NCI-H524 treated with DMSO at 0.1 percent for 48 hours (cell line): Measurements from ENCODE around the gene TBC1D19.
"Not testable (repeated sequence)": the region's sequence is repeated elsewhere in the genome, so short reads cannot be mapped to it uniquely, and the experiment has no call there.

Experiments used
- DNase-seq: peaks from one replicate; lab custom pipeline; 2025; lab: John Stamatoyannopoulos, UW

TBC1D19 gene

DNA sequence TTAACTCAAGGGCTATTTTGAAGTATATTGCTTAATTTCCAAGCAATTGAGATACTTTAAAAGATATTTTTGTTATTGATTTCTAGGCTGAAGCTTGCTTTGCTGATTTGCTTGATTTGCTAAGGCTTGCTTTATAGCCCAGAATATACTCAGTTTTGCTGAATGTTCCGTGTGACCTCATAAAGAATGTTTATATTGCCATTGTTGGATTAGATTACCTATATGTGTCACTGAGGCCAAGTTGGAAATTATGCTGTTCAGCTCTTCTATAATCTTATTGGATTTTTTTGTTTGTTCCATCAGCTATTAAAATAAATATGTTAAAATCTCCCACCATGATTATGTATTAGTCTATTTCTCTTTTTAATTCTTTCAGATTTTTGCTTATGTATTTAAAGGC, 13.0 kb downstream of the TBC1D19 start:
- DNase-seq = no peak

DNA sequence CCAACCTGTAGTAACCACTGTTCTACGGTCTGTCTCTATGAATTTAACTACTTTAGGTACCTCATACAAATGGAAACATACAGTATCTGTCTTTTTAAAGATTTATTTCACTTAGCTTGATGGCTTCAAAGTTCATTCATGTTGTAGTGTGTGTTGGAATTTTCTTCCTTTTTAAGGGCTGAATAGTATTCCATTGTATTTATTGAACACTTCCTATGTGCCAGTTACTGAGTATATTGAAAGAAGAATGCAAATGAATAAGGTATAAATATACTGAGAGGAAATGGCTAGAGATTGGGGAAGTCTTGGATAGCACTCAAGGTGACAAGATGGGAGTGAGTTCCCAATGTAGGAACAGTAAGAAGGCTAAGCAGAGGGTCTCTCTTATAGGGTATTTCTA, 17.3 kb downstream of the TBC1D19 start:
- no peak for DNase-seq

DNA sequence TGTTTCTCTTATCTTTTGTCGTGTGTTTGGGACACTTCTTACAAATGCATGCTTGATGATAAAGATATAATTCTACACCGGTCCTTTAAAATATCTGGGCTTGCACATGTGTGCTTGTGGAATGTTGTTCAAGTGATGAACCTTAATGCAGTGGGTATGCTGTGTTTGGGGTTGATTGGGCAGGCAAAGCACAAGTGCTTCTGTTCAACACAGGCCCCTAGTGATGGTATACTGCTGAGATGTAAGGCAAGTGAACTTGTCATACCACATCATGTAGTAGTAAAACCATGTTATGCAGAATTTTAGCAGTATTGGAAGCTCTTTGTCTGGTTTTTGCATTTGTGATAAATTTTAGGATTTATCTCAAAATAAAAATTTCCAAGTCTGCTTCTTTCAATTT, 23.9 kb downstream of the TBC1D19 start:
- DNase-seq = no peak

DNA sequence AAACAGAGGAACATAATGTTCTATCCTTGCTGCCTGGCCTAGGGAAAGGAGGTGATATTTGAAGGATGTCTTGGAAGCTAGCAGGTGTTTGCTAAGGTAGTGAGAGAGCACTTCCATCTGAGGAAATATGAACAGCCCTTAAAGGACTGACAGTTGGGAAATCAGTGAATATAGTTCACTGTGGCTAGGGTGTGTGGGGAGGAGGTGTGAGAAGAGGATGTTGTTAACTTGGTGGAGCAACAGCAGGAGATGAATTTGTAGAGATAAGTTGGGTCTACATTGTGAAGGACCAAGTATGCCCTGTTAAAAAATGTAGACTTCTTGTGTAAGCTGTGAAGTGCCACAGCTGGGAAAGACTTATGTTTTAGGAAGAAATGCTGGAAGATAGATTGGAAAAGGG, 25.5 kb downstream of the TBC1D19 start:
- DNase-seq = no peak

DNA sequence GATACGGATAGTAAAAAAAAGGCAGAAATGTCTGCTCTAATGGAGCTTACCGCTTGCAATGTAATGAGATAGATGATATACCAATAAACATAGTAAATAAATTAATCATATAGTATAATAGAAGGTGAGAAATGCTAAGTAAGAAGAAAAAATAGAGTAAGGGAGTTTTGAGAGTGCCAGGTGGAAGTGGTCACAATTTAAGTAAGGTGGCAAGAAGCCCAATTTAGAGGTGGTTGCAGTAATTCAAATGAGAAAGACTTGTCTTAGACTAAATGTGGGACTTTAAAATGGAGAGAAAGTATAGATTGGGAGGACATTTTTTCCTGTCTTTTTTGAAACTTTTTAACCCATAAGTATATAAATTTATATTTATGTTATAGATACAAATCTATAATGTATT, 26.0 kb downstream of the TBC1D19 start:
- DNase-seq = no peak

DNA sequence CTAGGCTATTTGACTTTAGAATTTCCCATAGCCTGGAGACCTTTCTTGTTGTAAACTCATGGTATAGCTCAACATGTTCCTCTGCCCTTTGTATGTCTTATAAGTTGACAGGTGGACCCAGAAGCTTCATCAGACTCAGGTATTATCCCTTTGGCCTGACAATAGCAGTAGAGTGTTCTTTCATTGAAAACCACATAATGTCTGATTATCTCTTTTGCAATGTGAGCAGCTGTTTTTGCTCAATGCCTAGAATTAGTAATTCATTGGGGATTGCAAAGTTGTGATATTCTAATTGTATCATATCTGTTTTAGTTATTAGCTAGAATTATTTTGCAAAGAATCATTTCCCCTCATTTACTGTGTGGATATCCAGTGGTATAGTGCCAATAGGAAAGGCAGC, 27.5 kb downstream of the TBC1D19 start:
- DNase-seq = no peak

DNA sequence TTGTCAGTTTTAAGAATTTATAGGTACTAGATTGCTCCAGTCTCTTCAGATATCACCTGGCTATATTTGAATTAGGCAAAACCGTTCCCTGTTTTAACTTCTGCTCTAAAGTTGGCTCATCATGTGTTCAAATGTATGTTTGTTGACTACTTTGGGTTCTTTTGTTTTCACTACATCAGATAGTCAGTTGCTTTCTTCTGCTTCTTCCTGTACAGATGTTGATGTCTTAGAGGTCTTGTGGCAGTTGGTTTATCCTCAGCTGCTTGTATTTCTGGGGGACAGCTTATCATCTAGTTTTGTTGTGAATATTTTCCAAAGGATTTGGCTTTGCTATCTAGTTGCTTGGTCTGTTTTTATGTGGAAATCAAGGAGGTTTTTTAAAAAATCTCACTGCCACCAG, 28.0 kb downstream of the TBC1D19 start:
- DNase-seq = no peak

DNA sequence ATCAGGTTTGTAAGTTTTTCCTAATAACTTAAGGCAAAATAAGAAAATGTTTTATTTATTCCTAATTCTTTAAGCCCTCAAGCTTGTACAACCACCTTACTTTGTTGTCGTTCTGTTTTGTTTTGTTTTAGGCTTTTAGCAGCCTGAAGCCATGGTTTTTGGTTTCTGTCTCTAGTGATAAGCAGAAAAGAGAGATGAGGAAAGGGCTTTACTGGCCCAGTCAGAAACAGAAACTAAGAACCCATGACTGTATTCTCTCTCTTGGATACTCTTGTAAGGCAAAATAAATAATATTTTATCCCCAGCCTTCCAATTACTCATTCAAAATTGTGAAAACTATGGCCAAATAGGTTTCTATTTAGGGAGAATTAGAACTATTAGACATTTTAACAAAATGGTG, 29.4 kb downstream of the TBC1D19 start:
- DNase-seq = no peak

DNA sequence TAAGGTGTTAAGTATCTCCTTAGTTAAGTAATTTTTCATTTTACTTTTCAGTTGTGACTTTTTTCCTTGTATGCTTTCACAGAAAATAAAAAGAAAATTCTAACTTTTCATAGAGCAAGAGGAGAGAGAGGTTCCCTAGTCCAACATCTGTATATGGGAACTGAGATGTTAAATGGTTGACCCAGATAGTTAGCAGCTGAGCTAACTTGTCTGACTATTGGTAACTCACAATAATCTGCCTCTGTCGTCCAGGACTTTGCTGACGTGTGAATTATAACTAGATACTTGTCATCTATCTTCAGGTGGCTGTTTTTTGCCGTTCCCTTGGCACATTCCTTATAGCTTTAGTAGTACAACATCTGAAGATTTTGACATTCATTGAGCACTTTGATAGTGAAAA, 29.9 kb downstream of the TBC1D19 start:
- no peak for DNase-seq

DNA sequence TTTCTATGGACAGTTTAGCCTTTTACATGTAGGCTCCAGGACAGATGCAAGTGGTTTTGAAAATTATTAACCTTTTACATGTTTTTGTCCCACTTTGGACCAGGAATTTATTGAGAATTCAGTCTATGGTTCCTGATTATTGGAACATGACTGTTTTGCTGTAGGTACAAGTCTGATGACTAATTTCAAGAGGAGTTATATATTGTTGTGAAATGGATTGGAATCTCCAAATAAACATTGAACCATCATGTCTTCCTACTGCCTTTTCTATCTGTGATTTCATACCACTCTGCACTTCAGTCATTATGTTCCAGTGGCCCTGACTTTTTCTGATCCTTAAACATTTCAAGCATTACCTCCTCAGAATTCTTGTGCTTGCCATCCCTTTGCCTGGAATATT, 35.9 kb downstream of the TBC1D19 start:
- DNase-seq = no peak

DNA sequence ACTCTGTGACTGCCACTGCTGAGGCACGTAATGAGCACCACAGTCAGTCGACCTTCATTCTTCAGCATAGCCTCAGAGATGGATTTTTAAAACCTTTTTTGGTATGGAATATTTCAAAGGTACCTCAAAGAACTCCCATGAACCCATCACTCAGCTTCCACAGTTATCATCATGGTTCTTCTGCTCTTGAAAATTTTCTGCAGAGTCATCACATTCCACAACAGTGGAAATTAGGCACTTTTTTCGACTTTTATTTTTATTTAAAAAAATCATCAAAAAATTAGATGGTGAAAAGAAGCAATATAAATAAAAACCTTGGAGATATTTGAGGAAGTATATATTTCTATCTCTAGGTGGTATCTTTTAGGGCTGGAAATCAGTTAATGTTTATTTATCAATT, 37.5 kb downstream of the TBC1D19 start:
- no peak for DNase-seq

DNA sequence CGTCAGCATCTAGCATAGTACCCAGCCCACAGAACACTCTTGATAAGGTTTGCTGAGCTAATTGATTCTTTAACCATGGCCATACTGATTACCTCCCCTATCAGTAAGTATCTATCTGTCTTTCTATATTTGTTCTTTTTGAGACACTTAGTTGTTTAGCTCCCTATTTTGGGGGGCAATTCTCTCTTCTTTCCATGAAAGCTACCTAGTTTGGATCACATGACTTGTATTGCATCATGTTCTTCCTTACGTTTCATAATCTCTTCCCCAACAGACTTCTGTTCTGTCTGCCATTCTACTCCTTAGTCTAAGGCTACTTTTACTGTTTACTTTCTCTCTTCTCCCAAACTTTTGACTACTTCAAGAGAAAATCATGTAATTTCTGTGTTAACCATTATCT, 39.0 kb downstream of the TBC1D19 start:
- no peak for DNase-seq

DNA sequence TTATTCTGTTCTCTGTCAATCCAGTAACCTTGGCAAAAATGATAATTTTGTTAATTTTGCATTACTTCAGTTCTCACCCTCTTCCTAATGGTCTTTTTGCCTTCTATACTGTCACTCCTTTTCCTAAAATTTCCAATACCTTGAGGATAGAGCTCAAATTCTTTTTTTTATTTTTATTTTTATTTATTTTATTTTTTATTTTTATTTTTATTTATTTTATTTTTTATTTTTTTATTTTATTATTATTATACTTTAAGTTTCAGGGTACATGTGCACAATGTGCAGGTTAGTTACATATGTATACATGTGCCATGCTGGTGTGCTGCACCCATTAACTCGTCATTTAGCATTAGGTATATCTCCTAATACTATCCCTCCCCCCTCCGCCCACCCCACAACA, 42.8 kb downstream of the TBC1D19 start:
- DNase-seq = not testable (repeated sequence)

DNA sequence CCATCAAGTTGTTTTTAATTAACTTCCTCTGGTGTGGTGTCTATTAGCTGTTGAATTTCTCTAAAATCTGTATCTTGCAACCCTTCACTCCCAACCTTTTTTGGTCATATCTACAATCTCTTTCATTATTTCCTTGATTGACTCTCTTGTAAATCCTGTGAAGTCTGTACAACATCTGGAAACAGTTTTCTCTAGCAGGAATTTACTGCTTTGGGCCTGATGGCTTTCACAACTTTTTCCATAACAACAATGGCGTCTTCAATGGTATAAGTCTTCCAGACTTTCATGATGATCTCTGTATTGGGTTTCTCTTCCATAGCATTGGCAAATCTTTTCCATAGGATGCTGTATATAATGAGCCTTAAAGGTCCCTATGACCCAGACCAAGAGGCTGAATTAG, 49.0 kb downstream of the TBC1D19 start:
- no peak for DNase-seq

DNA sequence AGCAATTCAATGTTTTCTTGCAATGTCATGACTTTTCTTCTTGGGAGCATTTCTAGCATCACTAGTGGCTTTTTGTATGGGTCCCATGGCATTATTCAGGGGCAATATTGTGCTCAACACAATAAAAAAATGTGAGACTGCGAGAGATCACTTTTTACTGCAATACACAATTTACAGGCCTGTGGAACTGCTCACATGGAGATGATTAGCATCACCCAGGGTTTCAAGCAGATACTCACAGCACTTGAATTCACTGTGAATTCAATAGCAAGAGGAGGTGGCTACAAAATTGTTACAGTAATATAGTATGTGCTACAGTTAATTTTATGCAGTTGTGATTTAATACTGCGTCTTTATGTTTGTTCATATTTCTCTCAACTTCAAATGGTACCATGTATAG, 50.4 kb downstream of the TBC1D19 start:
- no peak for DNase-seq

DNA sequence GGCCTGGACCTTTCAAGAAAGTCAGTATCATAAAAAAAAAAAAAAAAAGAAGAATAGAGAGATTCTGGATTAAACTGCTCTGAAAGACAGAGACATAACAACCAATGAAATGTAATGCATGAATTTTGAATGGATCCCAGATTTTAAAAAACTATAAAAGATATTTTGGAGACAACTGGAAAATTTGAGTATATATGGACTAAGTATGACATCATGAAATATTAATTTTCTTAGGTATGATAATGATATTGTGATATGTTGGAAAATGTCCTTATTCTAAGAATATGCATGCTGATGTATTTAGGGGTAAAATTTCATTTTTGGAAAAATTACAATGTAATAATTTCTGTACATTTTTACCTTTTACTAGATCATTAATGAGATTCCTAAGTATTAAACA, 52.6 kb downstream of the TBC1D19 start:
- DNase-seq = no peak

DNA sequence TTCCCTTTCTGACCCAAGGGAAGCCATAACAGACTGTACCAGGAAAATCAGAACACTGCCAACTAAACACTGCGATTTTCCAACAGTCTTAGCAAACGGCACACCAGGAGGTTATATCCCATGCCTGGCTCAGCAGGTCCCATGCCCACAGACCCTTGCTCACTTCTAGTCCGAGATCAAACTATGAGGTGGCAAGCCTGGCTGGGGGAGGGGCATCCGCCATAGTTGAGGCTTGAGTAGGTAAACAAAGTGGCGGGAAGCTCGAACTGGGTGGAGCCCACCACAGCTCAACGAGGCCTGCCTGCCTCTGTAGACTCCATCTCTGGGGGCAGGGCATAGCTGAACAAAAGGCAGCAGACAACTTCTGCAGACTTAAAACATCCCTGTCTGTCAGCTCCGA, 56.8 kb downstream of the TBC1D19 start:
- DNase-seq = not testable (repeated sequence)

DNA sequence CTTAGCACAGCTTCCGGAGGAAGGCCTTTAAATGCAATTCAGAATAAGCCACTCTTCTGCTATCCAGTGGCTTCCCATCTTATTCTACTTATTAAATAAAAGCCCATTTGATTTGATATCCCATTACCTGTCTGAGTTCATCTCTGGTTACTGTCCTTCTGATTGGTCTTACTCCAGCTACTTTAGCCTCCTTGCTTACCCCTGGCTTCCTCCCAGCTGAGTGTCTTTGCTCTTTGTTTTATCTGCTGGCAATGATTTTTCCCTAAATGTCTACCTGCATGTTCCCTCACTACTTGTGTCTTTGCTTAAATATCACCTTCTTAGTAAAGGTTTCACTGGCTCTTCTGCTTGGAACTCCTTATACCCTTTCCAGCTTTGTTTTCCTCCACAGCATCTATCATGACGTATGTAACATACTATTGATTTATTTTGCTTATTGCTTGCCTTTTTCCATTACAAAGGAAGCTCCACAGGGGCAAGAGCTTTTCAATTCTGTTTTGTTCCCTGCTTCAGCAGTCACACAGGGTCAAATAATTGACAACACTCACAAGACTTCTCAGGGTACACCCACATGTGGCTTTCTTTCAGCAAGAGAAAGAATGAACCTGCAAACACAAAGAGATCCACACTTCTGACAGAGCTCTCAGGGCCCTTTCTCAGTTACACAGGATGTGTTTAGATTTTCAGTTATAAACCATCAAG, 63.8 kb downstream of the TBC1D19 start:
- no peak for DNase-seq

DNA sequence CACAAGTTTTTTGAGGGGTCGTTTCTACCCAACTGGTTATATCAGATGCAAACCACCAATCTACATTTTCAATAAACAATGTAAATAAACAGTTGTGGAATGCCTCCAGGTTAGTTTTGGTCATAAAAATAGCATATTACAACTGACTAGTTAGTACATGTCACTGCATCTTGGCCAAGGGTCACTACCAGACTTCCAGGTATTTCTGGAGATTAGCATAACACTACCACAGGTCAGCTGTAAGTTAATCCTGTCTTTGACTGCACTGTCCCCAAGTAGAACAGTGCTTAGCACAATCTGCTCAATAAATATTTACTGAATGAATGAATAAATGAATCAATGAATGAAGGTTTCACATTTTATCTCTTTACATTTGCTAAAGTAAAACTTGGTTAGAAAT, 64.4 kb downstream of the TBC1D19 start:
- DNase-seq = no peak

DNA sequence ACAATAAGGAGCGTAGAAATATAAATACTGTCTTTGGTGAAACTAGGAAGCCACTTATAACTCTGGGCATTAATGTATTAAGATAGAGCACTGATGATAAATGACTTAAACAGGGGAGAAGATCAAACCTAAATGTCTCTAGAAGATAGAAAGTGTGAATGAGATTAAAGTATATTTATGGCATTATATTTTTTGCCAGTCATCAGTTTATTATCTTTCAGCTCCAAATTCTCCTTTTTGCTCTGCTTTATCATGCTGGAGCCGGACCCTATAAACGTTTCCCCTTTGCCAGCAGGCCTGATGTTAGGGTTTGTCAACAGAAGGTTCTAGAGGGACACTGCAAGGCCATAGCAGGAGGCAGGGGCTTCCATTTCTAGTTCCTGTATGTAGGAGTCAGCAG, 76.4 kb downstream of the TBC1D19 start:
- DNase-seq = no peak

DNA sequence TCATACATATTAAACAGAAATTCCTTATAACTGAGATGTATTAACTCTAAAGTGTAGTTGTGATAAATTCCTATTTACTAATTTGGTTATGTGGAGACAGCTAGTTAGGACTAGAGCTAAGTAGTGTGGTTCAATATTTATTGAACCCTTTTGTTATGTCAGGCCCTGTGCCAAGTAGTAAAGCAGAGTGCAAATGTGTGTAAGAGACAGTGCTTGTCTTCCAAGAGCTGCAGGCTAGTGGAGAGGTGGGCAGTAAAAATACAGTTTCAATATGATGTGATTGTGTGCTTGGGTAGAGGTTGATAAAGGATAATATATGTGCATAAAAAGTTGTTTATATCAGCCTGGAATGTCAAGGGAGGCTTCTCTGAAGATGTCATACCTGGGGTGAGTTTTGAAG, 80.0 kb downstream of the TBC1D19 start:
- DNase-seq = no peak

DNA sequence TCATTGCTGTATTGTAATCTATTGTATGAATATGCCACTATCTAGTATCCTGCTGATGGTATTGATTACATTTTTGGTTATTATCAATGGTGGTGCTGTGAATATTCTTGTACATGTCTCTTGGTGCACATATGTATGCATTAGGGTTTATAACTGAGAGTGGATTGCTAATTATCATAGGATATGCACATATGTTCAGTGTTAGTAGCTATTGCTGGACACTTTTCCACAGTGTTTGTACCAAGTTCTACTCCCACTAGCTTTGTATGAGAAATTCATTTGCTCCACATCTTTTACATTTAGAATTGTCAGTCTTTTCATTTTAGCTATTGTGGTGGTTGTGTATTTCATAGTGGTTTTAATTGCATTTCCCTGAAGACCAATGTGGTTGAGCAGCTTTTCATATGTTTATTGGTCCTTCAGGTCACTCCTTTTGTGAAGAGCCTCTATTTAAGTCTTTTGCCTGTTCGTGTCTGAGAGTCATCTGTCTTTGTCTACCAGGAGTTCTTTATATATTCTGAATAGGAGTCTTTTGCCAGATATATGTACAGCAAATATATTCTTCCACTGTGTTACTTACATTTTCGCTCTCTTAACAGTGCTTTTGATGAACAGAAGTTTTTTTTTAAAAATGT, 87.1 kb downstream of the TBC1D19 start:
- DNase-seq = no peak

DNA sequence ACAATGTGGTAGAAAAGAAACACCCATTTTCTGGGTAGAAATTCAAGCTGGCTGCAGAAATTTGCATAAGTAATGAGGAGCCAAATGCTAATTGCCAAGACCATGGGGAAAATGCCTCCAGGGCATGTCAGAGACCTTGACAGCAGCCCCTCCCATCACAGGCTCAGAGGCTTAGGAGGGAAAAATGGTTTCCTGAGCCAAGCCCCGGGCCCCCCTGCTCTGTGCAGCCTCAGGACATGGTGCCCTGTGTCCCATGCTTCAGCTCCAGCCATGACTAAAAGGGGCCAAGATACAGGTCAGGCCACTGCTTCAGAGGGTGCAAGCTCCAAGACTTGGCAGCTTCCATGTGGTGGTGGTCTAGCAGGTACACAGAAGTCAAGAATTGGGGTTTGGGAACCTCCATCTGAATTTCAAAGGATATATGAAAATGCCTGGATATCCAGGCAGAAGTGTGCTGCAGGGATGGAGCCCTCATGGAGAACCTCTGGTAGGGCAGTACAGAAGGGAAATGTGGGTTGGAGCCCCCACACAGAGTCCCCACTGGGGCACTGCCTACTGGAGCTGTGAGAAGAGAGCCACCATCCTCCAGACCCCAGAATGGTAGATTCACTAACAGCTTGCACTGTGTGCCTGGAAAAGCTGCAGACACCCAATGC, 95.3 kb downstream of the TBC1D19 start:
- not testable (repeated sequence) for DNase-seq

DNA sequence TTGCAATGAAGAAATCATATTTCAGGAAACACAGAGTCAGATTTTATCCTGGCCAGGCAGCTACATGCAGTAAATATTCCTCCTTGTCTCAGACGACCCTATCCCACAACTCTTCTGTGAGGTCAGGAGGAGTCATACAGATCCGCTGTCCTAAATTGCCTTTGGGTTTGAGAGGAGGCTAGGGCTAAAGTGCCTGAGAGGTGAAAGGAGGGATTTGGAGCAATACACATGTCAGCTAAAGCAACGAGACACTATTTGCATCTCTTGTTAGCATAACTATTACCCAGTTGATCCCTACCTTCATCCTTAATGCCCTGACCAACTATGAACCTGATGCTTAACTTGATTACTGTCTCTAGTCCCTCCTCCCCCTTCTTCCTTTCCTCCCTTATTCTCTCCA, 98.6 kb downstream of the TBC1D19 start:
- DNase-seq = no peak
